ENCODE measurements around the gene RIMS1.

DNA sequence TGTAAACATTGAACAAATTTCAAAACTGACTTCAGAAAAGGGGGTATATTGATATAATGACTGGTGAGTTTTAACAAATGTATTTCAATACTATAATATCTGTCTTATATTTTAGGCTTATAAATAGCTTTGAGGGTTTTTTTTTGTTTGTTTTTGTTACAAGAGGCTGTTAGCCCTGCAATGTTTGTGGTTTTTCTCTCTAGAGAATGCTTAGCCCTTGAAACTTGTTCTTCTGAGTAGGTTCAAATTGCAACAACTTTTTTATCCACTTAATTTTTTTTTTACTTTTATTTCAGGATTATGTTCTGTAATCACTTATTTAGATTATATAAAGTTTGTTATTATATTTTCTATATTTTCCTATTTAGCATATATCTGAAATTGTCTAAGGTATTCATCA, 333.2 kb downstream of the RIMS1 start:
- TF ChIP-seq, protein P1, sequence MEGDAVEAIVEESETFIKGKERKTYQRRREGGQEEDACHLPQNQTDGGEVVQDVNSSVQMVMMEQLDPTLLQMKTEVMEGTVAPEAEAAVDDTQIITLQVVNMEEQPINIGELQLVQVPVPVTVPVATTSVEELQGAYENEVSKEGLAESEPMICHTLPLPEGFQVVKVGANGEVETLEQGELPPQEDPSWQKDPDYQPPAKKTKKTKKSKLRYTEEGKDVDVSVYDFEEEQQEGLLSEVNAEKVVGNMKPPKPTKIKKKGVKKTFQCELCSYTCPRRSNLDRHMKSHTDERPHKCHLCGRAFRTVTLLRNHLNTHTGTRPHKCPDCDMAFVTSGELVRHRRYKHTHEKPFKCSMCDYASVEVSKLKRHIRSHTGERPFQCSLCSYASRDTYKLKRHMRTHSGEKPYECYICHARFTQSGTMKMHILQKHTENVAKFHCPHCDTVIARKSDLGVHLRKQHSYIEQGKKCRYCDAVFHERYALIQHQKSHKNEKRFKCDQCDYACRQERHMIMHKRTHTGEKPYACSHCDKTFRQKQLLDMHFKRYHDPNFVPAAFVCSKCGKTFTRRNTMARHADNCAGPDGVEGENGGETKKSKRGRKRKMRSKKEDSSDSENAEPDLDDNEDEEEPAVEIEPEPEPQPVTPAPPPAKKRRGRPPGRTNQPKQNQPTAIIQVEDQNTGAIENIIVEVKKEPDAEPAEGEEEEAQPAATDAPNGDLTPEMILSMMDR (IDR thresholded peaks at IDR 0.05): no peak
- no peak for TF ChIP-seq ZFX (IDR thresholded peaks at IDR 0.05; ENCODE audit: borderline replicate concordance)
